ENCODE results near the gene HS3ST5. TPM values are rescaled to one million over a fixed set of nuclear protein-coding genes. Genes with fewer than 3 reads are reported as not detected.

HS3ST5 gene
- total and polyA plus RNA-seq, 10 donors = not detected

DNA sequence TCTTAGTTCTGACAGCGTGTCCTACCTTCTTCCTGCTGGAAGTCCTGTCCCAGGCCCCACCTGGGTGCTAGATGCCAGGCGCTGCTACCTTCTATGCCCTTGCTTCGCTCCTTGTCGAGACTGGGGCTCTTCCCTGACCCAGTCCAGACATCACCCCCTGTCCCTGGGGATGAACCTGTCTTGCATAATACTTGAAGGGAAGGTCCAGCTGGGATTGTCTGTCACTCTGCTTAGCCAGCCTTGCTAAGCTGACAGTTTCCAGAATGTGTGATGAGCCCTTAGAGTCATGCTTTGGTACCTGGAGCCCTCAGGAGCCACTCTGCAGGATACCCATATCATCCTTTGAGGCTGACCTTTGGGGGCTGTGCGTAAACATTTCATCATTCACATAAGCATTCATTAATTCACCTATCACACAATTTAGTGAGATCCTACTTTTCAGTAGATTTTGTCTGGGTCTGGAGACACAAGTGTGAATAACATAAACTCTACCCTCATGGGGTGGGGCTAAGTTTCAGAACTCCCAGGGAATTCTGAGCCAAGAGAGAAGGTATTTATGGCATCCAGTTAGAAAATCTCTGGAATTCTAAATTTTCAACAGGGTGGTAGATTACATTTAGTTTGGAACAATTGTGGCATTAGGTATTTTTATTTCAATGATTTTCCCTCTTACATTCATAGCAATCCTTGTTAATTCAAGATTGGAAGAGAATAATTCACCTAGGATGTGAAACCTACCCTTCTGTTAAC lies 220.7 kb downstream of the HS3ST5 start:
- no peaks in the 10 kb centered on the region for H3K4me1 ChIP-seq
- H3K27me3 ChIP-seq (replicated peaks in 1 of 7) = peaks cover 0 to 23% (median 0%) of the 10 kb centered on the region in 7 donors
- no peak overlapping the region for H3K4me3 ChIP-seq
- no peak for TF ChIP-seq POLR2A (IDR thresholded peaks at IDR 0.05)
- TF ChIP-seq, protein P1, sequence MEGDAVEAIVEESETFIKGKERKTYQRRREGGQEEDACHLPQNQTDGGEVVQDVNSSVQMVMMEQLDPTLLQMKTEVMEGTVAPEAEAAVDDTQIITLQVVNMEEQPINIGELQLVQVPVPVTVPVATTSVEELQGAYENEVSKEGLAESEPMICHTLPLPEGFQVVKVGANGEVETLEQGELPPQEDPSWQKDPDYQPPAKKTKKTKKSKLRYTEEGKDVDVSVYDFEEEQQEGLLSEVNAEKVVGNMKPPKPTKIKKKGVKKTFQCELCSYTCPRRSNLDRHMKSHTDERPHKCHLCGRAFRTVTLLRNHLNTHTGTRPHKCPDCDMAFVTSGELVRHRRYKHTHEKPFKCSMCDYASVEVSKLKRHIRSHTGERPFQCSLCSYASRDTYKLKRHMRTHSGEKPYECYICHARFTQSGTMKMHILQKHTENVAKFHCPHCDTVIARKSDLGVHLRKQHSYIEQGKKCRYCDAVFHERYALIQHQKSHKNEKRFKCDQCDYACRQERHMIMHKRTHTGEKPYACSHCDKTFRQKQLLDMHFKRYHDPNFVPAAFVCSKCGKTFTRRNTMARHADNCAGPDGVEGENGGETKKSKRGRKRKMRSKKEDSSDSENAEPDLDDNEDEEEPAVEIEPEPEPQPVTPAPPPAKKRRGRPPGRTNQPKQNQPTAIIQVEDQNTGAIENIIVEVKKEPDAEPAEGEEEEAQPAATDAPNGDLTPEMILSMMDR (IDR thresholded peaks at IDR 0.05 in 8 of 11, conservative IDR thresholded peaks at IDR 0.05 in 3 of 11) = no peak
- TF ChIP-seq POLR2AphosphoS5 (IDR thresholded peaks at IDR 0.05) = no peak
- intact Hi-C loops (cut with DNase I; ENCODE audit: low total_unique reads) = no loop called here
- no peaks in the 10 kb centered on the region for H3K9me3 ChIP-seq
- 62 to 82% (median 80%) methylated on average over 5 of the region's 5 CpGs for WGBS, 5 donors
- no peak overlapping the region for H3K27ac ChIP-seq
- no peaks in the 10 kb centered on the region for H3K36me3 ChIP-seq
- DNase-seq = no peak

- WGBS, 5 donors = 67 to 87% (median 79%) methylated on average over 2 of the region's 2 CpGs
- intact Hi-C loops (cut with DNase I; ENCODE audit: low total_unique reads) = no loop called here
Observed at GRCh38 chr6:114119056-114119455, 223.8 kb downstream of the HS3ST5 start.

GRCh38 chr6:114115652-114116051 lies 227.2 kb downstream of the HS3ST5 start:
- DNase-seq = no peak
- intact Hi-C loops (cut with DNase I; ENCODE audit: low total_unique reads) = no loop called here
- H3K27me3 ChIP-seq (replicated peaks in 1 of 7) = no peaks in the 10 kb centered on the region
- TF ChIP-seq, protein P1 (IDR thresholded peaks at IDR 0.05 in 8 of 11, conservative IDR thresholded peaks at IDR 0.05 in 3 of 11) = no peak
- TF ChIP-seq POLR2AphosphoS5 (IDR thresholded peaks at IDR 0.05) = no peak
- TF ChIP-seq POLR2A (IDR thresholded peaks at IDR 0.05) = no peak
- no peaks in the 10 kb centered on the region for H3K9me3 ChIP-seq
- H3K4me3 ChIP-seq = no peak overlapping the region
- no peaks in the 10 kb centered on the region for H3K36me3 ChIP-seq
- WGBS, 5 donors = 41 to 88% (median 74%) methylated on average over 1 of the region's 1 CpG
- no peak overlapping the region for H3K27ac ChIP-seq
- H3K4me1 ChIP-seq = no peaks in the 10 kb centered on the region

More at GRCh38 chr6:114119056-114119455, 223.8 kb downstream of the HS3ST5 start:
- no peak for DNase-seq
- H3K36me3 ChIP-seq = no peaks in the 10 kb centered on the region
- H3K9me3 ChIP-seq = no peaks in the 10 kb centered on the region
- H3K27me3 ChIP-seq (replicated peaks in 1 of 7) = peaks cover 0 to 16% (median 0%) of the 10 kb centered on the region in 7 donors
- no peak for TF ChIP-seq POLR2A (IDR thresholded peaks at IDR 0.05)
- no peak for TF ChIP-seq POLR2AphosphoS5 (IDR thresholded peaks at IDR 0.05)
- TF ChIP-seq, protein P1 (IDR thresholded peaks at IDR 0.05 in 8 of 11, conservative IDR thresholded peaks at IDR 0.05 in 3 of 11) = no peak
- H3K4me3 ChIP-seq = no peak overlapping the region
- H3K4me1 ChIP-seq = no peaks in the 10 kb centered on the region
- no peak overlapping the region for H3K27ac ChIP-seq

- TF ChIP-seq, protein P1 (IDR thresholded peaks at IDR 0.05 in 8 of 11, conservative IDR thresholded peaks at IDR 0.05 in 3 of 11) = peak in 5 of 11 experiments; percentile 22 to 42 (median 36)
- no peak for TF ChIP-seq POLR2A (IDR thresholded peaks at IDR 0.05)
- Histone ChIP-seq H3K36me3 (no peaks in the 10 kb centered on the region), H3K9me3 (no peaks in the 10 kb centered on the region), H3K4me1 (no peaks in the 10 kb centered on the region), H3K27ac (no peak overlapping the region), H3K4me3 (no peak overlapping the region), H3K27me3 (replicated peaks in 1 of 7) (no peaks in the 10 kb centered on the region)
- DNase-seq = no peak
- WGBS, 5 donors = 38 to 47% (median 46%) methylated on average over 11 of the region's 11 CpGs
- intact Hi-C loops (cut with DNase I; ENCODE audit: low total_unique reads) = no loop called here
Observed at GRCh38 chr6:114108119-114109002, 234.5 kb downstream of the HS3ST5 start.
